Pons (tissue), 1 donor: ENCODE data around the gene SEC61B.

ENCODE experiments used
- DNase-seq: peaks from one replicate; pipeline ENCODE4 v3.0.0-alpha.2; 2016; ENCODE audit warnings: low spot score

The SEC61B gene

DNA sequence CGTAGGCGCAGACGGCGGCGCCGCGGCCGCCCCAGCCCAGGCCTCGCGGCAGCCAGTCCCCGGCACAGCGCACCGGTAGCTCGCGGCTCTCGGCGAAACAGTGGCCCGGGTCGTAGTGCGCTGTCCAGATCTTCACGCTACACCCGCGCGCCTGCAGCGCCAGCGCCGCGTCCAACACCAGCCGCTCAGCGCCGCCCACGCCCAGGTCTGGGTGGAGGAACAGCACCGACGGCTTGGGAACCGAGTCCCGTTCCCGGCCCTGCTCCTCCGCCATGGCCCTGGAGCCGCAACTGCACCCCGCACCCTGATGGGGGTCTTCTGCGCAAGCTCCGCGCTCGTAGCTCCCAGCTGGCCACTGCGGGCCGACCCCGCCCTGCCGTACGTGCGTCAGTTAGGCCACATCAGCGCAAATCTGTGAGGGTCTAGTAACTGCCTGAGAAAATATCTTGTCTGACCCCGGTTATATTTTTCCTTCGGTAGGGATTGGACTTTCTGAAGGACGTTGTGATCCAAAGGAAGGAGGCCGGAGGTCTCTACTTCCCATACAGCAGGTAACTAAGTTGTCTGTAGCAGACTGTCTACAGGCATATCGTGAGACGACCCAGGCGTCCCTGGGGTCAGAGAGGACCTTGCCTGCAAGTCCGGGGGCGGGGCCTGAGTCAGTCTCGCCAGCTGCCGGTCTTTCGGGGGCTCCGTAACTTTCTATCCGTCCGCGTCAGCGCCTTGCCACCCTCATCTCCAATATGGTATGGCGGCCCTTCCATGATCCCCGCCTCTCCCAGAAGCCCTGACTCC is at the start of gene SEC61B, which contains the start of gene ALG2:
TSS of gene SEC61B (plus strand) at position 662 of the 795 bp plus-strand sequence. CDS start at position 744, 82 bp downstream.
TSS of gene ALG2 (minus strand) at position 322 of the 795 bp plus-strand sequence. CDS start at position 274, 48 bp downstream.
- DNase-seq = peak; percentile 92

GRCh38 chr9:99173570-99174504 is 48.2 kb upstream of the SEC61B start:
- DNase-seq = peak; percentile 95

- no peak for DNase-seq
These were observed 45.5 kb upstream of the SEC61B start for GRCh38 chr9:99176527-99177013.

DNA sequence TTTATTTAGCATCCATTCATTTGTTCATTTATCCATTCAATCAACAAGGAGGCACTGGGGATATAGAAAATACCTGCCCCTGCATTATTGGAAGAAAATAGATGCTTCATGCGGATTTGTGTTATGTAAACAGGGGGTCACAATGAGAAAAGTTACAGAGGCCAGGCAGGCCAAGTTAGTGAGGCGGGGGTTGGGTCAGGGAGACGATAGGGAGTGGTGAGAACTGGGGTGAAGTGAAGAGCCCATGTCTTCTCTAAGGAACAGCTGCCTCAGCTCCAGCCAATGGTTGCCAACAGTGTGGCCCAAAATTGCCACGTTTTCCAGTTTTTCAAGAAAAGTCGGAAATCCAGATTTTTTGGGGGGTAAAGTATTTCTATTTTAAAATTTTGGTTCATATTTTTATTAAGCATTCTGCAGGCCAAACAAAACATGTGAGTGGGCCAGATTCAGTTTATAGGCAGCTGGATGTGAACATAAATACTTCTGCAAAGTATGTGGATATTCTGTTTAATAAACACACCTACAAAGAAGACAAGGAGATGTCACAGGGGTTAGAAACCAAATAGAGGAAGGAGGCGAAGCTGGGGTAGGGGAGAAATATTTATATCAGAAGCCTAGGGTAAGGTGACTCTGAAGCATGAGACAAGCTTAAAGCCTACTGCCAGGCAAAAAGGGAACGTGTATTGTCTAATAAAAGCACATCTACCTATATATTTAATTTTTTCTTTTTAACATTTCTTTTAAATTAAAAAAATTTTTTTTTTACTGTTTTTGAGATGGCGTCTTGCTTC is 44.3 kb upstream of the SEC61B start:
- DNase-seq = no peak

GRCh38 chr9:99178912-99179872 is 42.9 kb upstream of the SEC61B start:
- DNase-seq = no peak

DNA sequence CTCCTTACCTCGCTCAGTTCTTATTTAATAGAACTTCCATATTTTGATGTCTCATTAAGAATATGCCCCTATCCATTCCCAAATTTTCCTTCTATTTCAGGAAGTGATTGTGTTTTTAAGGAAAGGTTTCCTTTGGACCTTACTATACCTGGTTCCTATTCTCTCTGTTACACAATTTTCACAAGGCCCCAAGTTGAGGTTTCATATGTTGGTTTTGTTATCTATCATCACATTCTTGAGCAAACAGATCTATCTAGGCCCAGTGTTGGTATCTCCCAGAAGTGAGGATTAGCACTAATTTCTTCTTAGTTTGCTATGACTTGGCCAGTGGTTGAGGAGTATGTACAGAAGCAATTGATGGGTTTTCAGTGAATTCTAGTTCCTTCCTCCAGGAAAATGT is 41.9 kb upstream of the SEC61B start:
- DNase-seq = no peak

DNA sequence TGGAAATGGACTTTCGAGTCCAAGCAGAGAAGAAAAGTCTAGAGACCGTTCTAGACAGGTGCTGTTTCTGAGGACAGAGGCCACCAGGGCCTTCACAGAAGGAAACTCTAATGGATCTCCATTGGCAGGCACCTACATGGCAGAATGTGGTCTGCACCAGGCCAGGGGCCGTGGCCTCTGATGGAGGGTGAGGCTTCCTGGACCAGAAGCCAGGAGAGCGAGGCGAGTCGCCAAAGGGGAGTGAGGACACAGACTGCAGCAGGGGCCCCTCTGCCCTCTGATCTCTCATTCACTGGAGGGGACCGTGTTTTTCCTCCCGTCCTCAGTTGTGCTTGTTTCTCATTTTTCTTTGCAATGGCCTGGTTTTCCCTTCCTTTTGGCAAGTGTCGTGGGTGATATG is 41.4 kb upstream of the SEC61B start:
- DNase-seq = no peak

DNA sequence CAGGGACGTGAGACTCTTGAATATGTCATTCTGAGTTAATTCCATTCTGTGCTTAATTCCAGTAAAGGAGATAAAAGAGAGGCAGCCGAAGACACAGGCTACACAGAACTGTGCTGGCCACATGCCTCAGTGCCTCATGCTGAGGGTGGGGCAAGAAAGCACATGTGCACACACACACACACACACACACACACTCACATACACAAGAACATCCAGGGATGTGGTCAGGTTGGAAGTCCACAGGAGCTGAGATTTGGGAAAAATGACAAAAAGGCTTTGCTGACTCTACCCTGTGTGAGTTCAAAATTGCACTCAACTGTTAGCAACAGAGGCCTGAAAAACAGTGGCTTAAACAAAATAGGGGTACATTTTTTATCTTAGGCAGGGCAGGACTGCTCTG is 40.9 kb upstream of the SEC61B start:
- no peak for DNase-seq

GRCh38 chr9:99181621-99182020 is 40.5 kb upstream of the SEC61B start:
- DNase-seq = no peak

GRCh38 chr9:99182356-99182755 is 39.7 kb upstream of the SEC61B start:
- DNase-seq = no peak

GRCh38 chr9:99183616-99184015 is 38.5 kb upstream of the SEC61B start:
- no peak for DNase-seq

DNA sequence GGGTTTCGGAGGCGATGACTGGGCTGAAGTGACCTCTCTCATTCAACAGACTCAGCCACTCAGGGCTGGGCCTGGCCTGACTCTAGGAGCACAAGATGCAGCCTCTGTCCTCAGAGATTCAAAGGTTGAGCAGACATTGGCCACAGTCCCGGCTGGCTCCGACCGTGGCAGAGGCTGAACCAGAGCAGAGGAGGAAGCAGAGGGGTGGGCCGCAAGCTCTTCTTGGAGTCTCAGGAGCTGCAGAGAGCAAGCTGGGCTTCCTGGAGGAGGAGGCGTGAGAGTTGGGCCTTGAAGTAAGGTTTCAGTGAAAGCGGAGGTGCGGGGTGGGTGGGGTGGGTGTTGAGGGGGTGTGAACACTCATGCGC is 38.0 kb upstream of the SEC61B start:
- DNase-seq = no peak

GRCh38 chr9:99184475-99185347 is 37.4 kb upstream of the SEC61B start:
- DNase-seq = peak; percentile 96

DNA sequence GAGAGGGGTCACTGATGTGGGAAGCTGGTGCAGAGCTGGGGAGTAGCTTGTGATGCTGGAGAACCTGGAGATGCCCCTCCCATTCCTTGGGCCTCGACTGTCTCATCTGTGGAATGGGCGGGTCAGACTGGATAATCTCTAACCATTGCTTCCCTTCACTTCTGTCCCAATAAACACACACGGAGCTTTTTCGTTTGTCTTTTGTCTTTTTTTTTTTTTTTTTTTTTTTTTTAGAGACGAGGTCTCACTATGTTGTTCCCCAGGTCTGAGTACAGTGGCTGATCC is 36.8 kb upstream of the SEC61B start:
- no peak for DNase-seq

GRCh38 chr9:99185934-99186333 is 36.1 kb upstream of the SEC61B start:
- no peak for DNase-seq

DNA sequence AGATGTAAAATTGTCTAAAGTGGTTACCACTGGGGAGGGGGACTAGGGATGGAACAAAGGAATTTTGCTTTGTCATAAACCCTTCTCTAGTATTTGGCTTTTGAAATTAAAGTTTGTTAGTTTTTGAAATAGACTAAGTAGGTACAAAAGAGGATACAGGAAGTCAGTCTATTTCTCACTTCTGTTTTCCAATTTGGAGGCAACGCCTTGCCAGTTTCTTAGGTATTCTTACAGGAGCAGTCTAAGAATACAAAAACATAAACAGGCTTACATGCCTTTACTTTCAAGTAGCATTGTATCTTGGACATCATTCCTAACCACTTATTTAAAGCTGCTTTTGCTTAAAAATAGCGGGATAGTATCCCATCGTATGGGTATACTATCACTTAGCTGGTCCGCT is 34.8 kb upstream of the SEC61B start:
- no peak for DNase-seq

GRCh38 chr9:99189186-99189585 is 32.9 kb upstream of the SEC61B start:
- no peak for DNase-seq

- no peak for DNase-seq
These were observed 32.0 kb upstream of the SEC61B start for GRCh38 chr9:99189887-99190596.

DNA sequence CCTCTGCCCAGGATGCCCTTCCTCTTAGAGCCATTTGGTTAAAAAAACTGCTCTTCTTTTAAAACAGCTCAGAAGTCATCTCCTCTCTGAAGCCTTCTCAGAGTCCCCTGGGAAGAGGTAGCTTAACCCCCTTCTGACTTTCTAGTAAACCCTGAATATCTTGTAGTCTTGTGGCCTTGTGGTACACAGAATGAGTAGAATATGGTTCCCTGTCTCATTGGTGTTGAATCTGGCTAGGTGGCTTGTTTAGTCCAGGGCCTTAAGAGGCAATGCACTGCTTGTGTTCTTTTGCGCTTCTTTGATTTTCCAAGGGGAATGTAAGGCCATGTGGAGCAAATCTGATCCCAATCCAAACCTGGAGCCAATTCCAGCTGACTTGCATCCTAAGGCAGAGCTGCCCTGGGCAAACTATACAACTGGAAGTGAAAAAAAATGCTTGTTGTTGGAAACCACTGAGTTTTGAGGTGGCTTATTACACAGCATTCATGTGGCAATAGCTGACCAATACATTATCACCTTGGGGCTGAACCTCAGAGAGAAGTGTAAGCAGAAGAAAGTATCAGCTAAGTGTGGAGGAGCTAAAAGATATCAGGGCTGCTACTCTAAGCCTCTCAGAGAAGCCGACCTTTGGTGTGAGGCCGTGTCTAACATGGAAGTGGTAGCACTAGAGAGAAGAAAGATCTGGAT is 31.3 kb upstream of the SEC61B start:
- no peak for DNase-seq
